ENCODE results near the gene ANXA10. TPM values are rescaled to one million over a fixed set of nuclear protein-coding genes. Genes with fewer than 3 reads are reported as not detected.

The ANXA10 gene
- total RNA-seq, 1 experiment from 2014 or later, result not detected

- CTCF ChIA-PET, result no interaction called here
These were observed 14.6 kb upstream of the ANXA10 start for GRCh38 chr4:168077726-168078239.

GRCh38 chr4:168082379-168082778, 10.0 kb upstream of the ANXA10 start:
- H3K4me1 Mint-ChIP-seq, result peaks cover 6% of the 10 kb centered on the region
- POLR2A ChIA-PET, result no interaction called here
- peaks cover 4% of the 10 kb centered on the region; the same call in 1 of the 2 replicates for H3K36me3 Mint-ChIP-seq
- peaks cover 11% of the 10 kb centered on the region for H3K9me3 Mint-ChIP-seq
- no peak overlapping the region for H3K4me3 Mint-ChIP-seq
- DNase-seq (ENCODE audit: low spot score) (no peak), ATAC-seq (peak; percentile 59)
- CTCF ChIA-PET, result no interaction called here
- no peak for TF ChIP-seq SP1 (CRISPR knock-in tag; conservative IDR thresholded peaks at IDR 0.05)
- no peak for TF ChIP-seq SMAD3 (CRISPR knock-in tag; IDR thresholded peaks at IDR 0.05; ENCODE audit: borderline replicate concordance)
- no peaks in the 10 kb centered on the region for H3K27me3 Mint-ChIP-seq (ENCODE audit: low read depth)
- no peak overlapping the region for H3K27ac Mint-ChIP-seq

More at GRCh38 chr4:168077726-168078239, 14.6 kb upstream of the ANXA10 start:
- no peak overlapping the region for H3K4me3 Mint-ChIP-seq
- H3K27me3 Mint-ChIP-seq (ENCODE audit: low read depth), result no peaks in the 10 kb centered on the region
- TF ChIP-seq OVOL2 (CRISPR knock-in tag; IDR thresholded peaks at IDR 0.05; ENCODE audit: borderline replicate concordance) (no peak), AFF4 (CRISPR knock-in tag; IDR thresholded peaks at IDR 0.05; ENCODE audit: borderline replicate concordance) (no peak), HMGA2 (CRISPR knock-in tag; IDR thresholded peaks at IDR 0.05) (no peak), FOXJ3 (CRISPR knock-in tag; IDR thresholded peaks at IDR 0.05; ENCODE audit: borderline replicate concordance) (no peak), ZNF281 (CRISPR knock-in tag; IDR thresholded peaks at IDR 0.05) (no peak), FOXP1 (CRISPR knock-in tag; IDR thresholded peaks at IDR 0.05; ENCODE audit: borderline replicate concordance) (no peak), ELF4 (CRISPR knock-in tag; IDR thresholded peaks at IDR 0.05; ENCODE audit: low read depth) (no peak)
- H3K9me3 Mint-ChIP-seq, result no peaks in the 10 kb centered on the region
- no peak overlapping the region for H3K27ac Mint-ChIP-seq
- no peak for ATAC-seq
- H3K36me3 Mint-ChIP-seq, result no peaks in the 10 kb centered on the region
- POLR2A ChIA-PET, result no interaction called here
- no peak for DNase-seq (ENCODE audit: low spot score)
- peaks cover 6% of the 10 kb centered on the region for H3K4me1 Mint-ChIP-seq

- no peaks in the 10 kb centered on the region for H3K9me3 Mint-ChIP-seq
- ATAC-seq (no peak), DNase-seq (ENCODE audit: low spot score) (no peak)
- no peaks in the 10 kb centered on the region for H3K27me3 Mint-ChIP-seq (ENCODE audit: low read depth)
- H3K27ac Mint-ChIP-seq, result no peak overlapping the region
- CTCF ChIA-PET, result no interaction called here
- no peaks in the 10 kb centered on the region for H3K36me3 Mint-ChIP-seq
- POLR2A ChIA-PET, result no interaction called here
- H3K4me1 Mint-ChIP-seq, result no peaks in the 10 kb centered on the region
- H3K4me3 Mint-ChIP-seq, result no peak overlapping the region
- TF ChIP-seq E2F1 (CRISPR knock-in tag; IDR thresholded peaks at IDR 0.05), result no peak
- no peak for TF ChIP-seq ZNF425 (CRISPR knock-in tag; conservative IDR thresholded peaks at IDR 0.05)
- no peak for TF ChIP-seq IRF2 (CRISPR knock-in tag; IDR thresholded peaks at IDR 0.05; ENCODE audit: borderline replicate concordance, low read depth)
- TF ChIP-seq ATF6 (CRISPR knock-in tag; IDR thresholded peaks at IDR 0.05), result no peak
- no peak for TF ChIP-seq NR2C2 (CRISPR knock-in tag; IDR thresholded peaks at IDR 0.05)
- TF ChIP-seq ATF1 (CRISPR knock-in tag; IDR thresholded peaks at IDR 0.05), result no peak
- TF ChIP-seq MYBL2 (CRISPR knock-in tag; IDR thresholded peaks at IDR 0.05), result no peak
- no peak for TF ChIP-seq FOXJ3 (CRISPR knock-in tag; IDR thresholded peaks at IDR 0.05; ENCODE audit: borderline replicate concordance)
- TF ChIP-seq OVOL2 (CRISPR knock-in tag; IDR thresholded peaks at IDR 0.05; ENCODE audit: borderline replicate concordance), result no peak
- TF ChIP-seq MLX (CRISPR knock-in tag; IDR thresholded peaks at IDR 0.05), result no peak
- no peak for TF ChIP-seq ZNF671 (CRISPR knock-in tag; IDR thresholded peaks at IDR 0.05)
- TF ChIP-seq ZNF416 (CRISPR knock-in tag; IDR thresholded peaks at IDR 0.05), result no peak
These were observed 3.6 kb downstream of the ANXA10 start for GRCh38 chr4:168095776-168096406.

All from WTC11 (cell line).